Caco-2 (cell line): ENCODE results near the gene CTNNAL1. TPM values are rescaled to one million over a fixed set of nuclear protein-coding genes. Genes with fewer than 3 reads are reported as not detected.

ENCODE experiments used
- BruUV-seq: library from RNA; stranded (reverse); fragments of 400-500 nt; replicated peaks from 2 replicates; lab custom pipeline; 2021; lab: Mats Ljungman, UMichigan
- CTCF ChIA-PET: fragments of 300-600 bp; sonication (Branson Sonifier 250); formaldehyde crosslinking; loops from one replicate; lab custom pipeline; 2022; ENCODE audit warnings: antibody characterized with exemption; lab: Charles Lee
- POLR2A ChIA-PET: fragments of 300-600 bp; sonication (Branson Sonifier 250); formaldehyde crosslinking; loops from one replicate; lab custom pipeline; 2022; ENCODE audit warnings: antibody characterized with exemption; lab: Charles Lee
- DNase-seq, 2 experiments: peaks; one replicate each; pipeline versions ENCODE4 v3.0.0 to v3.0.0-alpha.2; 2020 to 2022
- H3K27me3 ChIP-seq: replicated peaks from 2 replicates; pipeline ENCODE4 v1.6.0; 2011; ENCODE audit warnings: low read length; ENCODE audit not compliant: control insufficient read depth, insufficient read depth
- H3K36me3 ChIP-seq: 2 replicates; pipeline ENCODE4 v1.5.1; 2011; ENCODE audit warnings: low read length; ENCODE audit not compliant: control insufficient read depth, insufficient read depth
- H3K4me1 ChIP-seq: fragments of 250-450 bp; sonication (Bioruptor Pico); 2 replicates; pipeline ENCODE4 v1.5.1; 2020; ENCODE audit warnings: mild to moderate bottlenecking
- H3K4me3 ChIP-seq: 2 replicates; pipeline ENCODE4 v1.5.1; 2011; ENCODE audit warnings: low read depth, mild to moderate bottlenecking, control low read depth, low read length
- H3K9me3 ChIP-seq: fragments of 250-450 bp; sonication (Bioruptor Pico); 2 replicates; pipeline ENCODE4 v1.5.1; 2020; ENCODE audit warnings: mild to moderate bottlenecking, moderate library complexity
- H3K27ac Mint-ChIP-seq: one replicate; pipeline ENCODE4 v1.8.0; 2022; ENCODE audit warnings: mixed read lengths; ENCODE audit not compliant: unreplicated experiment
- H3K27me3 Mint-ChIP-seq: one replicate; pipeline ENCODE4 v1.8.0; 2022; ENCODE audit warnings: mixed read lengths; ENCODE audit not compliant: insufficient read depth, unreplicated experiment
- H3K36me3 Mint-ChIP-seq: one replicate; pipeline ENCODE4 v1.8.0; 2022; ENCODE audit warnings: mild to moderate bottlenecking, mixed read lengths; ENCODE audit not compliant: insufficient read depth, unreplicated experiment
- H3K4me1 Mint-ChIP-seq: one replicate; pipeline ENCODE4 v1.8.0; 2022; ENCODE audit warnings: low read depth, mixed read lengths; ENCODE audit not compliant: unreplicated experiment
- H3K4me3 Mint-ChIP-seq: one replicate; pipeline ENCODE4 v1.8.0; 2022; ENCODE audit warnings: mild to moderate bottlenecking, moderate library complexity, mixed read lengths; ENCODE audit not compliant: unreplicated experiment
- H3K9me3 Mint-ChIP-seq: one replicate; pipeline ENCODE4 v1.8.0; 2022; ENCODE audit warnings: mixed read lengths; ENCODE audit not compliant: unreplicated experiment
- CTCF ChIP-seq, 2 experiments: fragments of 200-600 bp in 1 of 2; IDR thresholded peaks; 1 replicate in 1 of 2; 2 replicates in 1 of 2; pipeline versions ENCODE4 v1.5.1 to v1.8.0; 2011 to 2022; ENCODE audit warnings: antibody characterized with exemption in 1 of 2, control low read depth in 1 of 2, inconsistent platforms in 1 of 2, low read depth in 1 of 2, low read length in 1 of 2, mild to moderate bottlenecking in 1 of 2, moderate library complexity in 1 of 2; ENCODE audit not compliant: insufficient read depth in 1 of 2, severe bottlenecking in 1 of 2, unreplicated experiment in 1 of 2
- intact Hi-C: fragments of 100-400 bp; cut with micrococcal nuclease; formaldehyde crosslinking; loops from one replicate; pipeline ENCODE4 v1.10.0; 2022; ENCODE audit not compliant: unreplicated experiment
- total RNA-seq: library from RNA; stranded (reverse); gene quantifications from 2 replicates; pipeline ENCODE4 v1.2.3, GENCODE V29; 2022

The CTNNAL1 gene
- total RNA-seq, 1 experiment from 2014 or later: 107 TPM

DNA sequence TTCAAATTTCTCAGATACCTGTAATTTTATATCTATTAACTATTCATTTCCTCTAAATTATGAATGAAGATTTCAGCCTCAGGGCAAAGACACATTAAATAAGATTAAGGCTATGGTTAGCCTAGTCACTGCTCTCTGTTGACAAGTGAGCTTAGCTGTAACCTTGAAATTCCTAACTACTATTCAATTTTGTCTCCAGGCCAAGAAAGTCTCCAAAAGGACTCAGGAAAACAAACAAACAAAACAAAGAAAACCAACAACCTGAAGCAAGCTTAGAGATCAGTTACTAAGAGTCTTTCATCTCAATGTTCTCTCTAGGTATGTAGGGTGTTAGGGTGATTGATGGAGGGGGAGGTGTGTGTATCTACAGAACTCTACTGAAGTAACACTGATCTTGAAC lies 9.6 kb upstream of the CTNNAL1 start:
- BruUV-seq: no TSS peak
- no peak overlapping the region for H3K27ac Mint-ChIP-seq
- H3K4me3 Mint-ChIP-seq: no peak overlapping the region
- H3K9me3 ChIP-seq: no peaks in the 10 kb centered on the region
- no peak for TF ChIP-seq CTCF (IDR thresholded peaks at IDR 0.05; ENCODE audit: insufficient read depth in 1 of 2, low read depth in 1 of 2, low read length in 1 of 2, severe bottlenecking in 1 of 2, unreplicated experiment in 1 of 2)
- H3K27me3 ChIP-seq: no peaks in the 10 kb centered on the region
- H3K36me3 Mint-ChIP-seq: peaks cover 79% of the 10 kb centered on the region
- no peaks in the 10 kb centered on the region; the same call in 1 of the 2 replicates for H3K36me3 ChIP-seq
- H3K9me3 Mint-ChIP-seq: no peaks in the 10 kb centered on the region
- ChIA-PET CTCF (no interaction called here), POLR2A (no interaction called here)
- H3K4me1 Mint-ChIP-seq: peaks cover 19% of the 10 kb centered on the region
- intact Hi-C loops: no loop called here
- H3K4me1 ChIP-seq: 0 out of 2 replicates have a peak, but pooled peaks cover 5% of the 10 kb centered on the region
- H3K27me3 Mint-ChIP-seq: no peaks in the 10 kb centered on the region
- no peak for DNase-seq
- H3K4me3 ChIP-seq: no peak overlapping the region

- Mint-ChIP-seq H3K9me3 (no peaks in the 10 kb centered on the region), H3K27ac (no peak overlapping the region), H3K4me3 (no peak overlapping the region), H3K36me3 (peaks cover 64% of the 10 kb centered on the region), H3K4me1 (peaks cover 9% of the 10 kb centered on the region), H3K27me3 (no peaks in the 10 kb centered on the region)
- no peak for DNase-seq
- ChIA-PET CTCF (no interaction called here), POLR2A (no interaction called here)
- H3K9me3 ChIP-seq: no peaks in the 10 kb centered on the region
- no peak overlapping the region for H3K4me3 ChIP-seq
- no TSS peak for BruUV-seq
- TF ChIP-seq CTCF (IDR thresholded peaks at IDR 0.05; ENCODE audit: insufficient read depth in 1 of 2, low read depth in 1 of 2, low read length in 1 of 2, severe bottlenecking in 1 of 2, unreplicated experiment in 1 of 2): no peak
- intact Hi-C loops: no loop called here
- H3K36me3 ChIP-seq: no peaks in the 10 kb centered on the region; the same call in 1 of the 2 replicates
- H3K4me1 ChIP-seq: peaks cover 17% of the 10 kb centered on the region; the same call in 1 of the 2 replicates
- no peaks in the 10 kb centered on the region for H3K27me3 ChIP-seq
Observed at GRCh38 chr9:109020581-109021511, 7.5 kb upstream of the CTNNAL1 start.

DNA sequence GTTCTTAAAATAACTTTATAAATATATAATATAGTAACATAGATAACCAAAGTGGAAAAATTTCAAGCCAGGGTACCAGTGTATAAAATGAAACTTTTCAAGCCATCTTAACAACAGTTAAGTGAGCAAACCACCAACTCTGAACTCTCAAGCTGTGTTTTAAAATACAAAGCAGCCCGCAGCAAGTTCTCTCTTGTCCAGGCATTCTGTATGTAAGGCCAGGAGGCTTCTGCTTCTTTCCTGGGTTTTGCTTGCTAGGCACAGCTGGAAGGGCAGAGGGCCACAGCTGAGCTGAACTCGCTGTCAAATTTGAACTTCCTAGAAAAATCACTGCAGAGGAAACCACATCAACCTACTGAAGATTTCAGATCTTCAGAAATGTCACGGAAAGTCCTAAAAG lies 6.8 kb upstream of the CTNNAL1 start:
- DNase-seq: no peak
- H3K36me3 Mint-ChIP-seq: peaks cover 57% of the 10 kb centered on the region
- TF ChIP-seq CTCF (IDR thresholded peaks at IDR 0.05; ENCODE audit: insufficient read depth in 1 of 2, low read depth in 1 of 2, low read length in 1 of 2, severe bottlenecking in 1 of 2, unreplicated experiment in 1 of 2): no peak
- no peak overlapping the region for H3K27ac Mint-ChIP-seq
- H3K4me1 Mint-ChIP-seq: peaks cover 8% of the 10 kb centered on the region
- intact Hi-C loops: no loop called here
- no peaks in the 10 kb centered on the region for H3K27me3 Mint-ChIP-seq
- Histone ChIP-seq H3K4me3 (no peak overlapping the region), H3K36me3 (no peaks in the 10 kb centered on the region), H3K9me3 (no peaks in the 10 kb centered on the region), H3K4me1 (peaks cover 16% of the 10 kb centered on the region; the same call in 1 of the 2 replicates), H3K27me3 (no peaks in the 10 kb centered on the region)
- CTCF ChIA-PET: no interaction called here
- no peaks in the 10 kb centered on the region for H3K9me3 Mint-ChIP-seq
- POLR2A ChIA-PET: no interaction called here
- no peak overlapping the region for H3K4me3 Mint-ChIP-seq
- BruUV-seq: no TSS peak
